HG03108 (cell line): ENCODE data around the gene COLGALT1.

Experiments
- ATAC-seq: cut with Tn5 transposase; IDR thresholded peaks from one replicate; pipeline ENCODE4 v1.9.1; 2021; ENCODE audit warnings: moderate library complexity; ENCODE audit not compliant: unreplicated experiment

The COLGALT1 gene

GRCh38 chr19:17618281-17618903, 62.9 kb downstream of the COLGALT1 start:
- ATAC-seq, result no peak

- no peak for ATAC-seq
Measured at GRCh38 chr19:17618936-17619335, 63.5 kb downstream of the COLGALT1 start.

GRCh38 chr19:17620696-17621095, 65.2 kb downstream of the COLGALT1 start:
- ATAC-seq, result no peak

- ATAC-seq, result no peak
Measured at GRCh38 chr19:17623224-17623935, 67.9 kb downstream of the COLGALT1 start.

GRCh38 chr19:17624314-17624991, 69.0 kb downstream of the COLGALT1 start:
- ATAC-seq, result no peak

- no peak for ATAC-seq
Measured at GRCh38 chr19:17625043-17625442, 69.6 kb downstream of the COLGALT1 start.

- no peak for ATAC-seq
Measured at GRCh38 chr19:17625980-17626379, 70.5 kb downstream of the COLGALT1 start.

- ATAC-seq, result no peak
Measured at GRCh38 chr19:17626456-17627015, 71.1 kb downstream of the COLGALT1 start.

- no peak for ATAC-seq
Measured at GRCh38 chr19:17627161-17627560, 71.7 kb downstream of the COLGALT1 start.

- ATAC-seq, result no peak
Measured at GRCh38 chr19:17627921-17628320, 72.5 kb downstream of the COLGALT1 start.

GRCh38 chr19:17629760-17630159, 74.3 kb downstream of the COLGALT1 start:
- no peak for ATAC-seq

GRCh38 chr19:17632577-17632976, 77.1 kb downstream of the COLGALT1 start:
- no peak for ATAC-seq
